Eye (tissue), 1 donor: ENCODE data around the gene HTR3E.
"Not testable (repeated sequence)": the region's sequence is repeated elsewhere in the genome, so short reads cannot be mapped to it uniquely, and the experiment has no call there.

Source experiments
- DNase-seq: peaks from one replicate; pipeline ENCODE4 v3.0.0-alpha.2; 2015

Gene HTR3E

GRCh38 chr3:184096811-184097383 is at the start of gene HTR3E:
TSS of gene HTR3E (plus strand) at chr3:184097064. CDS start at chr3:184097530, 466 bp downstream.
- no peak for DNase-seq

GRCh38 chr3:184050217-184050847 is 46.5 kb upstream of the HTR3E start:
- DNase-seq = no peak

- DNase-seq = no peak
These were observed 44.1 kb upstream of the HTR3E start, which contains the start of gene HTR3C for GRCh38 chr3:184052767-184053166. TSS of gene HTR3C (plus strand) at chr3:184053047. CDS start at chr3:184053081, 34 bp downstream.

GRCh38 chr3:184058029-184058428 is 38.8 kb upstream of the HTR3E start:
- DNase-seq = no peak

- no peak for DNase-seq
These were observed 37.4 kb upstream of the HTR3E start for GRCh38 chr3:184059424-184059823.

GRCh38 chr3:184062637-184063036 is 34.2 kb upstream of the HTR3E start:
- DNase-seq = no peak

- DNase-seq = no peak
These were observed 30.7 kb upstream of the HTR3E start for GRCh38 chr3:184066211-184066610.

- DNase-seq = no peak
These were observed 29.2 kb upstream of the HTR3E start for GRCh38 chr3:184067573-184068055.

GRCh38 chr3:184068344-184068743 is 28.5 kb upstream of the HTR3E start:
- no peak for DNase-seq

- not testable (repeated sequence) for DNase-seq
These were observed 25.7 kb upstream of the HTR3E start for GRCh38 chr3:184071142-184071541.

- no peak for DNase-seq
These were observed 23.2 kb upstream of the HTR3E start for GRCh38 chr3:184073621-184074020.

- DNase-seq = no peak
These were observed 21.0 kb upstream of the HTR3E start for GRCh38 chr3:184075901-184076300.

- no peak for DNase-seq
These were observed 19.0 kb upstream of the HTR3E start for GRCh38 chr3:184077881-184078280.

- DNase-seq = peak; percentile 3
These were observed 18.0 kb upstream of the HTR3E start for GRCh38 chr3:184078851-184079250.

- DNase-seq = no peak
These were observed 15.6 kb upstream of the HTR3E start for GRCh38 chr3:184081116-184081830.

GRCh38 chr3:184082034-184082433 is 14.8 kb upstream of the HTR3E start:
- DNase-seq = no peak

GRCh38 chr3:184082465-184082864 is 14.4 kb upstream of the HTR3E start:
- DNase-seq = no peak

- no peak for DNase-seq
These were observed 11.4 kb upstream of the HTR3E start for GRCh38 chr3:184085389-184085852.

GRCh38 chr3:184092199-184092598 is 4.7 kb upstream of the HTR3E start:
- DNase-seq = peak; percentile 8

- DNase-seq = no peak
These were observed 692 bp downstream of the HTR3E start for GRCh38 chr3:184097556-184097955.

GRCh38 chr3:184099806-184100686 is 3.2 kb downstream of the HTR3E start:
- no peak for DNase-seq

- DNase-seq = peak; percentile 2
These were observed 13.5 kb downstream of the HTR3E start for GRCh38 chr3:184110316-184110725.

GRCh38 chr3:184116017-184116416 is 19.2 kb downstream of the HTR3E start:
- DNase-seq = no peak
